Measurements from ENCODE around the gene SHISA2. TPM values are rescaled to one million over a fixed set of nuclear protein-coding genes. Genes with fewer than 3 reads are reported as not detected.
A peak's percentile ranks its signal among the peaks of the same experiment; 100 is the strongest.

The SHISA2 gene
- total and polyA plus RNA-seq, 2 of the 8 experiments (the other 6 are each of a cell fraction or from before 2014, with no cell fraction given), result 10.2 to 23.8 TPM

DNA sequence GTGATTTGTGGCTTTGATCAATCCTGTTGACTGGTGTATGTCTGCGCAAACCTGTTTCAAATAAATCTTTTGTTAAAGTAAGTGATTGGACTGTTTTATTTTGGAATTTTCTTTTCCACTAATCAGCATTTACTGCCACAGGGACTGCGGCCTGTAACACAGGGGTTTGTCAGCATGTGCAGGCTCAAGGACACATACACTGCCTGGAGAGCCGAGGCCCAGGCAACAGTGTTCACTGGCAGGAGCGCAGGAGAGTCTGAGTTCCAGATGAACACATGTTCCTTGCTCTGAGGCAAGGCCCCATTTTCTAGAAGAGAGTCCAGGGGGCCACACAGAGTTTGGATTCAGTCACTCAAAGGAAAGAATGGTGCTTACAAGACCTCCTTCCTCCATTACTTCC, 26.0 kb downstream of the SHISA2 start:
- DNase-seq (ENCODE audit: low read depth in 1 of 2, low spot score in 2 of 2), result peak in 1 of 2 experiments; percentile 41
- H3K56ac ChIP-seq (replicated peaks; ENCODE audit: insufficient read length, low read depth, low read length), result no peak overlapping the region
- POLR2A ChIA-PET (ENCODE audit: partially characterized antibody), result interaction anchor here (2.0 kb wide), 1 partner anchor 25 kb away, joined by 8 read pairs; the partner anchor contains the start of gene SHISA2
- H3K23me2 ChIP-seq (ENCODE audit: low read depth, low read length), result no peaks in the 10 kb centered on the region
- no peak overlapping the region for H3K14ac ChIP-seq (ENCODE audit: insufficient read length)
- FAIRE-seq, result no peak
- no peak overlapping the region for H3K23ac ChIP-seq (ENCODE audit: insufficient read length)
- no peak overlapping the region for H4K8ac ChIP-seq (ENCODE audit: extremely low read depth, insufficient read depth, low read length)
- no peaks in the 10 kb centered on the region for H3K79me1 ChIP-seq (ENCODE audit: low read depth, low read length)
- no peak overlapping the region; the same call in 1 of the 2 replicates for H3K18ac ChIP-seq (ENCODE audit: extremely low read depth, low read length)
- H3K9me3 ChIP-seq (ENCODE audit: insufficient read depth in 2 of 2, low read depth in 1 of 2, low read length in 1 of 2), result peaks cover under 1% of the 10 kb centered on the region in 2 experiments; a peak in 3 of 4 replicates
- peak overlapping the region; percentile 24 for H2BK120ac ChIP-seq (replicated peaks; ENCODE audit: low read depth, low read length)
- H2BK5ac ChIP-seq (ENCODE audit: low read depth, low read length), result no peak overlapping the region
- CTCF ChIA-PET (ENCODE audit: partially characterized antibody), result interaction anchor here (1.2 to 9.2 kb wide), 2 partner anchors 12 to 197 kb away, joined by 4 to 53 read pairs; no protein-coding TSS in a partner anchor
- H3K4me3 ChIP-seq (ENCODE audit: extremely low read depth in 1 of 4, insufficient read depth in 2 of 4, low read depth in 3 of 4, low read length in 4 of 4), result no peak overlapping the region
- no peak overlapping the region for H4K5ac ChIP-seq (ENCODE audit: insufficient read length, low read depth, low read length)
- H3K27me3 ChIP-seq (replicated peaks in 1 of 4; ENCODE audit: control insufficient read depth in 3 of 4, extremely low read depth in 1 of 4, insufficient read depth in 3 of 4, low read length in 3 of 4), result no peaks in the 10 kb centered on the region
- H2AK5ac ChIP-seq (ENCODE audit: low read depth, low read length), result no peak overlapping the region
- 0 out of 8 replicates have a peak, but pooled peaks cover 0 to 1% (median 0%) of the 10 kb centered on the region in 4 experiments for H3K36me3 ChIP-seq (ENCODE audit: control insufficient read depth in 2 of 4, insufficient read depth in 4 of 4, low read length in 3 of 4)
- H3K79me2 ChIP-seq (ENCODE audit: control insufficient read depth in 1 of 2, insufficient read depth in 2 of 2, low read length in 2 of 2), result no peaks in the 10 kb centered on the region
- no peak overlapping the region for H3K9ac ChIP-seq (replicated peaks in 1 of 4; ENCODE audit: extremely low read depth in 1 of 4, low read depth in 3 of 4, low read length in 3 of 4)
- no peaks in the 10 kb centered on the region for H4K20me1 ChIP-seq (replicated peaks in 1 of 2; ENCODE audit: control insufficient read depth in 1 of 2, insufficient read depth in 2 of 2, low read length in 2 of 2)
- H3K4me2 ChIP-seq (ENCODE audit: insufficient read depth in 1 of 2, low read depth in 2 of 2, low read length in 2 of 2), result no peak overlapping the region
- no peak overlapping the region for H2BK15ac ChIP-seq (ENCODE audit: low read length)
- H2BK12ac ChIP-seq (ENCODE audit: low read depth, low read length), result no peak overlapping the region
- 91% methylated on average over 4 of the region's 4 CpGs; no CpG with 5 or more reads in 1 of the 2 experiments for WGBS, 2 experiments (ENCODE audit: extremely low coverage in 1 of 2, insufficient coverage in 1 of 2, insufficient read length in 1 of 2, insufficient replicate concordance in 2 of 2, low coverage in 1 of 2, low lambda C conversion rate in 2 of 2, missing lambda C conversion rate in 1 of 2)
- no peak for TF ChIP-seq TAF7 (optimal IDR thresholded peaks at IDR 0.05; ENCODE audit: borderline replicate concordance, low read depth, low read length)
- TF ChIP-seq EP300 (IDR thresholded peaks at IDR 0.05; ENCODE audit: borderline replicate concordance in 1 of 2, low read depth in 2 of 2, low read length in 2 of 2), result no peak
- TF ChIP-seq GTF2F1 (IDR thresholded peaks at IDR 0.05; ENCODE audit: borderline replicate concordance, low read depth, low read length), result no peak
- no peak for TF ChIP-seq KDM5A (IDR thresholded peaks at IDR 0.05; ENCODE audit: low read length)
- TF ChIP-seq SIN3A (conservative IDR thresholded peaks at IDR 0.05 in 1 of 2, IDR thresholded peaks at IDR 0.05 in 1 of 2; ENCODE audit: low read depth in 1 of 2, low read length in 2 of 2), result no peak
- no peak for TF ChIP-seq CBX8 (IDR thresholded peaks at IDR 0.05; ENCODE audit: borderline replicate concordance, low read depth, low read length)
- no peak for TF ChIP-seq NANOG (IDR thresholded peaks at IDR 0.05; ENCODE audit: insufficient read depth, low read depth, low read length, poor library complexity, severe bottlenecking)
- TF ChIP-seq TEAD4 (IDR thresholded peaks at IDR 0.05; ENCODE audit: low read depth, low read length), result no peak
- no peak for TF ChIP-seq JUN (IDR thresholded peaks at IDR 0.05; ENCODE audit: low read depth, low read length)
- H2BK20ac ChIP-seq (ENCODE audit: low read length), result no peak overlapping the region
- H4K91ac ChIP-seq (replicated peaks; ENCODE audit: insufficient read length, low read length), result peak overlapping the region; percentile 75
- H3K27ac ChIP-seq (ENCODE audit: low read depth, low read length), result no peak overlapping the region
- H2AFZ ChIP-seq (ENCODE audit: low read length), result no peak overlapping the region
- H3K4ac ChIP-seq (replicated peaks; ENCODE audit: insufficient read length, low read depth, low read length), result no peak overlapping the region
- H3K4me1 ChIP-seq (replicated peaks in 1 of 4; ENCODE audit: control insufficient read depth in 3 of 4, insufficient read depth in 4 of 4, low read length in 3 of 4), result peaks cover 0 to 14% (median 2%) of the 10 kb centered on the region in 4 experiments; a peak in 4 of 7 replicates
